ENCODE results near the gene LSAMP.

GRCh38 chr3:116256843-116257485 lies 188.3 kb downstream of the LSAMP start:
- TF ChIP-seq CTCF (CRISPR knock-in tag; IDR thresholded peaks at IDR 0.05) (no peak), NR2F6 (IDR thresholded peaks at IDR 0.05) (no peak), NR2F6 (CRISPR knock-in tag; IDR thresholded peaks at IDR 0.05) (no peak), CBFB (CRISPR knock-in tag; IDR thresholded peaks at IDR 0.05) (no peak), ZNF576 (CRISPR knock-in tag; IDR thresholded peaks at IDR 0.05) (no peak), HNRNPK (IDR thresholded peaks at IDR 0.05; ENCODE audit: low read depth, low read length, poor library complexity, severe bottlenecking) (no peak), ZNF607 (CRISPR knock-in tag; IDR thresholded peaks at IDR 0.05; ENCODE audit: borderline replicate concordance) (no peak), KAT8 (CRISPR knock-in tag; IDR thresholded peaks at IDR 0.05) (no peak), YY1 (IDR thresholded peaks at IDR 0.05; ENCODE audit: insufficient read depth, insufficient replicate concordance, low read depth, low read length) (no peak), MYC (CRISPR knock-in tag; IDR thresholded peaks at IDR 0.05; ENCODE audit: borderline replicate concordance) (no peak), GRHL1 (CRISPR knock-in tag; conservative IDR thresholded peaks at IDR 0.05) (no peak), SMC3 (IDR thresholded peaks at IDR 0.05; ENCODE audit: low read length) (no peak), ZMYM4 (CRISPR knock-in tag; IDR thresholded peaks at IDR 0.05) (no peak), SRF (IDR thresholded peaks at IDR 0.05; ENCODE audit: low read depth, low read length) (no peak)

Measured in HepG2 (cell line).